Measurements from ENCODE around the gene LSAMP. TPM values are rescaled to one million over a fixed set of nuclear protein-coding genes. Genes with fewer than 3 reads are reported as not detected.

LSAMP gene
- total and polyA plus RNA-seq, 2 of the 13 experiments (the other 11 are each of a cell fraction or from before 2014, with no cell fraction given): not detected

- TF ChIP-seq AFF4 (CRISPR knock-in tag; IDR thresholded peaks at IDR 0.05) (no peak), LBX2 (CRISPR knock-in tag; IDR thresholded peaks at IDR 0.05; ENCODE audit: borderline replicate concordance) (no peak), ELK4 (CRISPR knock-in tag; IDR thresholded peaks at IDR 0.05; ENCODE audit: borderline replicate concordance) (no peak), STAG1 (CRISPR knock-in tag; IDR thresholded peaks at IDR 0.05) (no peak), ZNF512 (CRISPR knock-in tag; IDR thresholded peaks at IDR 0.05) (no peak)
Observed at GRCh38 chr3:116264546-116265319, 180.6 kb downstream of the LSAMP start (continued).

All from HepG2 (cell line).